Neural progenitor cell (in vitro differentiated cells): ENCODE results near the gene RNGTT. TPM values are rescaled to one million over a fixed set of nuclear protein-coding genes. Genes with fewer than 3 reads are reported as not detected.

Experiments
- DNase-seq: peaks from one replicate; pipeline ENCODE4 v3.0.0-alpha.2; 2016; ENCODE audit warnings: low spot score
- H2AFZ ChIP-seq: fragments of 200-600 bp; sonication (generic); replicated peaks from 2 replicates; pipeline ENCODE4 v1.6.1; 2016; ENCODE audit warnings: antibody characterized with exemption
- H3F3A ChIP-seq: fragments of 200-600 bp; sonication (generic); 2 replicates; pipeline ENCODE4 v1.6.1; 2016; ENCODE audit warnings: antibody characterized with exemption, low read depth
- H3K27ac ChIP-seq: fragments of 200-600 bp; sonication (generic); 2 replicates; pipeline ENCODE4 v1.5.1; 2016; ENCODE audit warnings: mild to moderate bottlenecking
- H3K27me3 ChIP-seq: fragments of 200-600 bp; sonication (generic); 2 replicates; pipeline ENCODE4 v1.6.1; 2016; ENCODE audit warnings: mild to moderate bottlenecking, moderate library complexity
- H3K36me3 ChIP-seq: fragments of 200-600 bp; sonication (generic); 2 replicates; pipeline ENCODE4 v1.5.1; 2016
- H3K4me1 ChIP-seq: fragments of 200-600 bp; sonication (generic); 2 replicates; pipeline ENCODE4 v1.6.1; 2016; ENCODE audit warnings: mixed run types
- H3K4me2 ChIP-seq: fragments of 200-600 bp; sonication (generic); 2 replicates; pipeline ENCODE4 v1.6.1; 2016
- H3K4me3 ChIP-seq: fragments of 200-600 bp; sonication (generic); 2 replicates; pipeline ENCODE4 v1.5.1; 2016
- H3K79me2 ChIP-seq: fragments of 200-600 bp; sonication (generic); 2 replicates; pipeline ENCODE4 v1.6.1; 2016; ENCODE audit warnings: low read depth
- H3K9ac ChIP-seq: fragments of 200-600 bp; sonication (generic); 2 replicates; pipeline ENCODE4 v1.6.1; 2016
- H3K9me3 ChIP-seq: fragments of 200-600 bp; sonication (generic); 2 replicates; pipeline ENCODE4 v1.5.1; 2016; ENCODE audit warnings: low read depth
- H4K20me1 ChIP-seq: fragments of 200-600 bp; sonication (generic); 2 replicates; pipeline ENCODE4 v1.6.1; 2016; ENCODE audit warnings: low read depth
- H3K27ac Mint-ChIP-seq: 3 replicates; pipeline ENCODE4 v1.8.0; 2021; ENCODE audit warnings: mixed read lengths
- H3K27me3 Mint-ChIP-seq: 2 replicates; pipeline ENCODE4 v1.8.0; 2022; ENCODE audit warnings: low read depth, mild to moderate bottlenecking, inconsistent platforms, moderate library complexity, mixed read lengths; ENCODE audit not compliant: insufficient read depth
- H3K36me3 Mint-ChIP-seq: 3 replicates; pipeline ENCODE4 v1.8.0; 2021; ENCODE audit warnings: mixed read lengths
- H3K4me1 Mint-ChIP-seq: 3 replicates; pipeline ENCODE4 v1.8.0; 2021; ENCODE audit warnings: mixed read lengths
- H3K4me3 Mint-ChIP-seq: 3 replicates; pipeline ENCODE4 v1.8.0; 2021; ENCODE audit warnings: mild to moderate bottlenecking, moderate library complexity, mixed read lengths
- H3K9me3 Mint-ChIP-seq: 3 replicates; pipeline ENCODE4 v1.8.0; 2020; ENCODE audit warnings: mixed read lengths
- CTCF ChIP-seq: fragments of 200-600 bp; sonication (generic); IDR thresholded peaks from 2 replicates; pipeline ENCODE4 v1.5.1; 2017; ENCODE audit warnings: antibody characterized with exemption, mild to moderate bottlenecking
- EZH2 ChIP-seq: fragments of 200-600 bp; sonication (generic); IDR thresholded peaks from 2 replicates; pipeline ENCODE4 v1.6.1; 2017; ENCODE audit warnings: antibody characterized with exemption, mild to moderate bottlenecking, moderate library complexity
- EZH2phosphoT487 ChIP-seq: fragments of 200-600 bp; sonication (generic); IDR thresholded peaks from 2 replicates; pipeline ENCODE4 v1.6.1; 2017; ENCODE audit warnings: antibody characterized with exemption
- total RNA-seq: library from RNA; depleted of rRNA; stranded (reverse); fragments of >200 nt; gene quantifications from 2 replicates; pipeline ENCODE4 v1.2.3, GENCODE V29; 2015; ENCODE audit warnings: low replicate concordance

Gene RNGTT
- total RNA-seq, 1 donor from 2014 or later = 71.7 TPM

GRCh38 chr6:88708197-88708744 lies 255.1 kb downstream of the RNGTT start:
- H3K4me3 Mint-ChIP-seq = no peak overlapping the region
- Histone ChIP-seq H3K4me1 (no peaks in the 10 kb centered on the region), H3K9ac (no peak overlapping the region), H3K4me2 (no peak overlapping the region), H3K4me3 (no peak overlapping the region), H2AFZ (no peak overlapping the region), H3K27ac (no peak overlapping the region), H3K9me3 (no peaks in the 10 kb centered on the region), H3K79me2 (no peaks in the 10 kb centered on the region), H3K27me3 (no peaks in the 10 kb centered on the region), H3F3A (no peaks in the 10 kb centered on the region), H3K36me3 (no peaks in the 10 kb centered on the region), H4K20me1 (no peaks in the 10 kb centered on the region)
- peaks cover 4% of the 10 kb centered on the region for H3K27me3 Mint-ChIP-seq
- peaks cover 2% of the 10 kb centered on the region for H3K4me1 Mint-ChIP-seq
- TF ChIP-seq EZH2phosphoT487 = no peak
- TF ChIP-seq EZH2 = no peak
- no peak for TF ChIP-seq CTCF
- no peak for DNase-seq
- H3K9me3 Mint-ChIP-seq = no peaks in the 10 kb centered on the region
- peak overlapping the region; percentile 67 for H3K27ac Mint-ChIP-seq
- peaks cover 5% of the 10 kb centered on the region for H3K36me3 Mint-ChIP-seq

- no peaks in the 10 kb centered on the region for H3K36me3 ChIP-seq
- no peak overlapping the region for H3K27ac Mint-ChIP-seq
- H3K27ac ChIP-seq = no peak overlapping the region
Measured at GRCh38 chr6:88705601-88706000, 257.8 kb downstream of the RNGTT start.

GRCh38 chr6:88704980-88705379 lies 258.4 kb downstream of the RNGTT start:
- Histone ChIP-seq H4K20me1 (no peaks in the 10 kb centered on the region), H3K4me2 (no peak overlapping the region), H3K36me3 (no peaks in the 10 kb centered on the region), H3F3A (no peaks in the 10 kb centered on the region), H3K4me3 (no peak overlapping the region), H3K79me2 (no peaks in the 10 kb centered on the region), H3K27me3 (no peaks in the 10 kb centered on the region), H3K4me1 (no peaks in the 10 kb centered on the region), H2AFZ (no peak overlapping the region), H3K9ac (no peak overlapping the region), H3K9me3 (no peaks in the 10 kb centered on the region), H3K27ac (no peak overlapping the region)
- peaks cover 6% of the 10 kb centered on the region for H3K36me3 Mint-ChIP-seq
- no peak overlapping the region for H3K4me3 Mint-ChIP-seq
- no peak for DNase-seq
- H3K4me1 Mint-ChIP-seq = peaks cover 2% of the 10 kb centered on the region
- peaks cover 2% of the 10 kb centered on the region for H3K27me3 Mint-ChIP-seq
- no peaks in the 10 kb centered on the region for H3K9me3 Mint-ChIP-seq
- TF ChIP-seq EZH2 (no peak), EZH2phosphoT487 (no peak), CTCF (no peak)
- no peak overlapping the region for H3K27ac Mint-ChIP-seq

More at GRCh38 chr6:88705601-88706000, 257.8 kb downstream of the RNGTT start:
- H2AFZ ChIP-seq = no peak overlapping the region
- Mint-ChIP-seq H3K4me1 (peaks cover 2% of the 10 kb centered on the region), H3K9me3 (no peaks in the 10 kb centered on the region), H3K27me3 (peaks cover 2% of the 10 kb centered on the region), H3K4me3 (no peak overlapping the region), H3K36me3 (peaks cover 6% of the 10 kb centered on the region)
- H4K20me1 ChIP-seq = no peaks in the 10 kb centered on the region
- no peak overlapping the region for H3K4me2 ChIP-seq
- DNase-seq = no peak
- H3K9me3 ChIP-seq = no peaks in the 10 kb centered on the region
- TF ChIP-seq EZH2phosphoT487 = no peak
- no peak for TF ChIP-seq EZH2
- no peak for TF ChIP-seq CTCF
- H3K9ac ChIP-seq = no peak overlapping the region
- no peaks in the 10 kb centered on the region for H3K4me1 ChIP-seq
- H3K4me3 ChIP-seq = no peak overlapping the region
- H3K79me2 ChIP-seq = no peaks in the 10 kb centered on the region
- H3K27me3 ChIP-seq = no peaks in the 10 kb centered on the region
- H3F3A ChIP-seq = no peaks in the 10 kb centered on the region
